Osteoblast (primary cell): ENCODE measurements around the gene EVA1A. TPM values are rescaled to one million over a fixed set of nuclear protein-coding genes. Genes with fewer than 3 reads are reported as not detected.

Experiments
- DNase-seq: peaks from one replicate; pipeline ENCODE4 v3.0.0; 2011; ENCODE audit warnings: low spot score, mixed read lengths; ENCODE audit not compliant: insufficient read length; ENCODE audit errors: missing footprints
- H2AFZ ChIP-seq: 2 replicates; pipeline ENCODE4 v1.6.0; 2011; ENCODE audit warnings: mild to moderate bottlenecking, low read length
- H3K27ac ChIP-seq: 2 replicates; pipeline ENCODE4 v1.5.1; 2011; ENCODE audit warnings: mild to moderate bottlenecking, low read depth, low read length, moderate library complexity
- H3K27me3 ChIP-seq: 2 replicates; pipeline ENCODE4 v1.6.0; 2012; ENCODE audit warnings: mild to moderate bottlenecking, control low read depth, inconsistent platforms, low read length, moderate library complexity; ENCODE audit not compliant: insufficient read depth
- H3K36me3 ChIP-seq: 2 replicates; pipeline ENCODE4 v1.5.1; 2011; ENCODE audit warnings: mild to moderate bottlenecking, low read length, control low read depth, moderate library complexity; ENCODE audit not compliant: insufficient read depth
- H3K4me1 ChIP-seq: 2 replicates; pipeline ENCODE4 v1.5.1; 2011; ENCODE audit warnings: mild to moderate bottlenecking, low read length, control low read depth, moderate library complexity; ENCODE audit not compliant: insufficient read depth
- H3K4me2 ChIP-seq: 2 replicates; pipeline ENCODE4 v1.6.0; 2011; ENCODE audit warnings: mild to moderate bottlenecking, low read length; ENCODE audit not compliant: insufficient read depth
- H3K4me3 ChIP-seq: fragments of 200-600 bp; sonication (generic); 3 replicates; pipeline ENCODE4 v1.5.1; 2012; ENCODE audit warnings: mild to moderate bottlenecking, low read length, inconsistent platforms; ENCODE audit not compliant: insufficient read depth
- H3K79me2 ChIP-seq: 2 replicates; pipeline ENCODE4 v1.6.0; 2012; ENCODE audit warnings: mild to moderate bottlenecking, low read length, control low read depth, inconsistent platforms; ENCODE audit not compliant: insufficient read depth
- H3K9me3 ChIP-seq: 2 replicates; pipeline ENCODE4 v1.5.1; 2011; ENCODE audit warnings: low read depth, low read length, control low read depth
- H4K20me1 ChIP-seq: 2 replicates; pipeline ENCODE4 v1.6.0; 2012; ENCODE audit warnings: mild to moderate bottlenecking, low read length, control low read depth; ENCODE audit not compliant: insufficient read depth
- CTCF ChIP-seq: IDR thresholded peaks from 2 replicates; pipeline ENCODE4 v1.5.1; 2011; ENCODE audit warnings: mild to moderate bottlenecking, low read depth, low read length, moderate library complexity; ENCODE audit errors: extremely low read depth
- total RNA-seq: library from RNA; depleted of rRNA; stranded (reverse); fragments of >200 nt; gene quantifications from 2 replicates; pipeline ENCODE4 v1.2.3, GENCODE V29; 2012

Gene EVA1A
- total RNA-seq, 1 donor: 70.9 TPM

GRCh38 chr2:75512455-75513212, 48.1 kb downstream of the EVA1A start:
- Histone ChIP-seq H4K20me1 (peaks cover 7% of the 10 kb centered on the region), H3K36me3 (peaks cover 47% of the 10 kb centered on the region), H3K79me2 (peaks cover 72% of the 10 kb centered on the region), H3K4me1 (peaks cover 3% of the 10 kb centered on the region), H3K9me3 (peaks cover 5% of the 10 kb centered on the region), H2AFZ (no peak overlapping the region), H3K4me3 (no peak overlapping the region), H3K27ac (peak overlapping the region; percentile 75), H3K27me3 (no peaks in the 10 kb centered on the region), H3K4me2 (no peak overlapping the region)
- no peak for DNase-seq
- no peak for TF ChIP-seq CTCF

- H3K4me2 ChIP-seq: no peak overlapping the region
- no peak overlapping the region for H2AFZ ChIP-seq
- no peak overlapping the region for H3K27ac ChIP-seq
- no peak overlapping the region for H3K4me3 ChIP-seq
- H3K79me2 ChIP-seq: peaks cover 77% of the 10 kb centered on the region
- H4K20me1 ChIP-seq: peaks cover 28% of the 10 kb centered on the region
- peaks cover 33% of the 10 kb centered on the region for H3K36me3 ChIP-seq
- no peak for TF ChIP-seq CTCF
- H3K4me1 ChIP-seq: peaks cover 13% of the 10 kb centered on the region
- no peaks in the 10 kb centered on the region for H3K27me3 ChIP-seq
- H3K9me3 ChIP-seq: no peaks in the 10 kb centered on the region
- no peak for DNase-seq
Observed at GRCh38 chr2:75506101-75506697, 54.5 kb downstream of the EVA1A start.

DNA sequence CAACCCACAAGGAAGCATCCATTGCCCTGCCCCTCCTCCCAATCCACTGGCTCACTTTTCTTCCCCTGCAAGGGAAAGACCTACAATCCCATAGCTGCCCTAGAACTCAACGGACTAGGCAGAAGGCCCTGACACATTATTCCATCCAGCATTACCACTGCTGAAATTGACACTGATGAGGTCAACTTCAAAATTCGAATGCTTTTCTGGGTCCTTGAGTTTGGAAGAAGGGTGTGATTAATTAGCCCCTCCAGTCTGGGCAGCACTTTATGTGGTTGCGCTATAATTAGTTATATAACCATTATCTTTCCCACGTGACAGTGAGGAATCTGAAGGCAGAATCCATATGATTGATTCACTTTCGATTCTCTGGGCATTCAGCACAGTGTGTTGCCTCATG, 55.7 kb downstream of the EVA1A start:
- Histone ChIP-seq H3K27ac (no peak overlapping the region), H3K4me1 (peaks cover 16% of the 10 kb centered on the region), H3K4me2 (no peak overlapping the region), H2AFZ (no peak overlapping the region), H3K27me3 (no peaks in the 10 kb centered on the region), H3K4me3 (no peak overlapping the region), H3K79me2 (peaks cover 79% of the 10 kb centered on the region), H4K20me1 (peaks cover 28% of the 10 kb centered on the region), H3K36me3 (peaks cover 33% of the 10 kb centered on the region), H3K9me3 (no peaks in the 10 kb centered on the region)
- no peak for DNase-seq
- TF ChIP-seq CTCF: no peak

DNA sequence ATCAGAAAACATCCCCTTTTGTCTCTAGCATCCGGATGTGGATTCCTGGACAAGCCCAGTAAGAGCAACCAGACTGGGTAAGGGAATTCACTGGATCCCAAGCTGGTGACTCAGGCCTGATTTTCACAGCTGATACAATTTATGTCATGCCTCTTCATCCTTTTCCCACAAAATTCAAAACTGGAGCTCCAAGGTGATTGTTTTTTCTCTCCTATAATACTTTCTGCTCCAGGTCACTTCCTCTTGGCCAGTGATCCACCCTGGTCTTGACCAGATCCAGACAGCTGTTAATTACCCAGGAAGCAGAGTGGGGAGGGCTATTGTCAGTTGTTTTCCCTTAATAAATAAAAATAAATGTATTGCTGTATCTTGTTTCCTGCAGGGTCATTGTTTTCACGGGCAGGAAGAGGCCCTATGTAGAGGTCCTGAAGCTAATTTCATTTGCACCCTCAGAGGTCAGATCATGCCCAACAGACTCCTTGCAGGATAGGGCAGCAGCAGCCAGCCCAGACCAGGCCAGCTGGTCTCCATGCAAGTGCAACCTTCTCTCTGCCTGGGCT, 57.6 kb downstream of the EVA1A start:
- peak; percentile 54 for DNase-seq
- peaks cover 82% of the 10 kb centered on the region for H3K79me2 ChIP-seq
- H3K27ac ChIP-seq: peak overlapping the region; percentile 71
- no peaks in the 10 kb centered on the region for H3K27me3 ChIP-seq
- TF ChIP-seq CTCF: no peak
- H3K4me2 ChIP-seq: peak overlapping the region; percentile 7
- no peaks in the 10 kb centered on the region for H3K9me3 ChIP-seq
- peaks cover 16% of the 10 kb centered on the region for H3K4me1 ChIP-seq
- H4K20me1 ChIP-seq: peaks cover 31% of the 10 kb centered on the region
- H2AFZ ChIP-seq: no peak overlapping the region
- peaks cover 33% of the 10 kb centered on the region for H3K36me3 ChIP-seq
- no peak overlapping the region for H3K4me3 ChIP-seq
